Measurements from ENCODE around the gene FARS2. TPM values are rescaled to one million over a fixed set of nuclear protein-coding genes. Genes with fewer than 3 reads are reported as not detected.

FARS2 gene
- polyA plus RNA-seq, 1 of the 3 experiments (the other 2 are of a cell fraction): 12.5 TPM

DNA sequence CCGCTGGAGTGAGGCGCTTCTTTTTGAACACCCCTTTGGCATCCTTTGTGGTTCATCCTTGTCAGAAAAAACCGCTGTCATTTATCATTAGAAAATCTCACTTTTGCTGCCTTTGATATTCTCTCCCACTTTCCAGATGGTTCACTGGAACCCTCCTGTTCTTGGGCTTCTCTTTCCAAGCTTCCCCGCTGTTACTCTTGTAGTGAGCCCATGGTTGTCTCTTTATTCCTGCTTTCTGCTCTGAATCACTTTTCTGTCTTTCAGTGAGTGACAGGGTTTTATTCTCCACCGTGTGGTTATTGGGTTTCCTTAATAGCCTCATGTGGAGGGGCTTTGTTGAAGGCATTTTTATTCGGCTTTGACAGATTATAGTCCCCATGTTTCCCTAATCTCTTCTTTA lies 117.0 kb downstream of the FARS2 start:
- H3K36me3 ChIP-seq (replicated peaks in 1 of 2; ENCODE audit: control insufficient read depth in 1 of 2, insufficient read depth in 2 of 2, low read length in 1 of 2): no peaks in the 10 kb centered on the region
- no peak overlapping the region for H3K27ac ChIP-seq (ENCODE audit: low read depth in 2 of 2, low read length in 1 of 2)
- H3K27me3 ChIP-seq (ENCODE audit: insufficient read depth): no peaks in the 10 kb centered on the region
- no peaks in the 10 kb centered on the region for H3K9me3 ChIP-seq
- no peaks in the 10 kb centered on the region for H3K9me2 ChIP-seq
- no peaks in the 10 kb centered on the region for H4K20me1 ChIP-seq (ENCODE audit: insufficient read depth)
- WGBS (ENCODE audit: low lambda C conversion rate): 93% methylated on average over 6 of the region's 6 CpGs
- H3K79me2 ChIP-seq (ENCODE audit: insufficient read depth): no peaks in the 10 kb centered on the region; the same call in 1 of the 2 replicates
- POLR2A ChIA-PET: no interaction called here
- CTCF ChIA-PET: interaction anchor here (1.0 to 2.4 kb wide), 3 partner anchors 18 to 235 kb away, joined by 3 to 21 read pairs (median 3); no protein-coding TSS in a partner anchor
- H3K4me1 ChIP-seq (ENCODE audit: control insufficient read depth in 1 of 2, insufficient read depth in 2 of 2, low read depth in 1 of 2, low read length in 1 of 2): no peaks in the 10 kb centered on the region; a peak in 1 of 4 replicates
- H3F3A ChIP-seq (replicated peaks; ENCODE audit: insufficient read depth): no peaks in the 10 kb centered on the region
- H3K9ac ChIP-seq: no peak overlapping the region
- DNase-seq: no peak
- TF ChIP-seq RXRA (IDR thresholded peaks at IDR 0.05; ENCODE audit: borderline replicate concordance, low read depth) (no peak), GATA2 (CRISPR knock-in tag; IDR thresholded peaks at IDR 0.05) (no peak), MAX (IDR thresholded peaks at IDR 0.05; ENCODE audit: low read depth) (no peak), RAD21 (IDR thresholded peaks at IDR 0.05; ENCODE audit: low read length) (no peak), NFIC (IDR thresholded peaks at IDR 0.05; ENCODE audit: borderline replicate concordance) (no peak), RFX5 (IDR thresholded peaks at IDR 0.05; ENCODE audit: low read length) (no peak), FOXM1 (IDR thresholded peaks at IDR 0.05; ENCODE audit: low read depth) (no peak), JUND (IDR thresholded peaks at IDR 0.05) (no peak), FOSL2 (IDR thresholded peaks at IDR 0.05; ENCODE audit: borderline replicate concordance, low read depth) (no peak), CHD2 (IDR thresholded peaks at IDR 0.05; ENCODE audit: low read length, partially characterized antibody) (no peak), MEF2A (IDR thresholded peaks at IDR 0.05; ENCODE audit: borderline replicate concordance, low read depth) (no peak)
- no peak overlapping the region for H3K4me3 ChIP-seq (ENCODE audit: low read depth in 2 of 2, low read length in 1 of 2)
- H3K4me2 ChIP-seq: no peak overlapping the region
- H2AFZ ChIP-seq (ENCODE audit: low read depth): no peak overlapping the region

DNA sequence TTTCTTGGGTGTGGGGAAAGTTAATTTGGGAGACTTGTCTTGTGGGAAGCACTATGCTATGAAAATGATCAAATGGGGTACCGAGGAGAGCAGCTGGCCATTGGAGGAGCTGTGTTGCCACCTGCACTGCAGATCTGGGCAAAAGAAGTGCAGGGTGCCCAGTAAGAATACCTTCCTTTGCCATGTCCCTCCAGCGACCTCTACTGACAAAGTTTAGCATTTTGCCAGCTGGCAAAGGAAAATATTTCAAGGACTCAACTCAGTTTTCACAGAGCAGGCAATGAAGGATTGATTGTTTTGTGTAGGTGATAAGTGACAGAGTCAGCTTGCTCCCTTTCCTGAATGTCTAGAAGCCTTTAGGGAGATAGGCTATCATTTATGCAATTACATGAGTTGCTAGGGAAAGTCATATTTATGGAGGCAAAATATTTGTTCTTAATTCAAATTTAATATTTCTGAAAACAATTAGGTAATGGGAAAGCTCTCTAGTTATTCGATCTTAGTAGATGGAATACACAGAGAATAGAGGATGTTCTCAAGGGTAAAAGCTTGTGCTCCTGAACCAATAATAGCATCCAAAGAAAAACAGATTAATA lies 118.4 kb downstream of the FARS2 start:
- Histone ChIP-seq H3K4me1 (ENCODE audit: control insufficient read depth in 1 of 2, insufficient read depth in 2 of 2, low read depth in 1 of 2, low read length in 1 of 2) (peaks cover 0 to 6% of the 10 kb centered on the region in 2 experiments; a peak in 2 of 4 replicates), H3K4me2 (no peak overlapping the region), H4K20me1 (ENCODE audit: insufficient read depth) (no peaks in the 10 kb centered on the region), H3K27ac (ENCODE audit: low read depth in 2 of 2, low read length in 1 of 2) (no peak overlapping the region), H3K9me2 (no peaks in the 10 kb centered on the region), H3K9me3 (no peaks in the 10 kb centered on the region), H2AFZ (ENCODE audit: low read depth) (no peak overlapping the region), H3K4me3 (ENCODE audit: low read depth in 2 of 2, low read length in 1 of 2) (no peak overlapping the region; a peak in 1 of 4 replicates), H3K9ac (no peak overlapping the region), H3K79me2 (ENCODE audit: insufficient read depth) (no peaks in the 10 kb centered on the region; the same call in 1 of the 2 replicates), H3K36me3 (replicated peaks in 1 of 2; ENCODE audit: control insufficient read depth in 1 of 2, insufficient read depth in 2 of 2, low read length in 1 of 2) (no peaks in the 10 kb centered on the region), H3F3A (replicated peaks; ENCODE audit: insufficient read depth) (no peaks in the 10 kb centered on the region), H3K27me3 (ENCODE audit: insufficient read depth) (no peaks in the 10 kb centered on the region)
- peak; percentile 32 for DNase-seq
- TF ChIP-seq, protein P1, sequence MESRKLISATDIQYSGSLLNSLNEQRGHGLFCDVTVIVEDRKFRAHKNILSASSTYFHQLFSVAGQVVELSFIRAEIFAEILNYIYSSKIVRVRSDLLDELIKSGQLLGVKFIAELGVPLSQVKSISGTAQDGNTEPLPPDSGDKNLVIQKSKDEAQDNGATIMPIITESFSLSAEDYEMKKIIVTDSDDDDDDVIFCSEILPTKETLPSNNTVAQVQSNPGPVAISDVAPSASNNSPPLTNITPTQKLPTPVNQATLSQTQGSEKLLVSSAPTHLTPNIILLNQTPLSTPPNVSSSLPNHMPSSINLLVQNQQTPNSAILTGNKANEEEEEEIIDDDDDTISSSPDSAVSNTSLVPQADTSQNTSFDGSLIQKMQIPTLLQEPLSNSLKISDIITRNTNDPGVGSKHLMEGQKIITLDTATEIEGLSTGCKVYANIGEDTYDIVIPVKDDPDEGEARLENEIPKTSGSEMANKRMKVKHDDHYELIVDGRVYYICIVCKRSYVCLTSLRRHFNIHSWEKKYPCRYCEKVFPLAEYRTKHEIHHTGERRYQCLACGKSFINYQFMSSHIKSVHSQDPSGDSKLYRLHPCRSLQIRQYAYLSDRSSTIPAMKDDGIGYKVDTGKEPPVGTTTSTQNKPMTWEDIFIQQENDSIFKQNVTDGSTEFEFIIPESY (IDR thresholded peaks at IDR 0.05; ENCODE audit: borderline replicate concordance, low read depth): no peak
- TF ChIP-seq RAD21 (IDR thresholded peaks at IDR 0.05; ENCODE audit: low read length) (peak; percentile 71), SIN3A (IDR thresholded peaks at IDR 0.05; ENCODE audit: borderline replicate concordance, low read depth, low read length) (no peak), CTCF (IDR thresholded peaks at IDR 0.05) (peak; percentile 49), SMC3 (IDR thresholded peaks at IDR 0.05; ENCODE audit: low read depth, low read length) (peak; percentile 49; the same call in 1 of the 2 replicates)
- ChIA-PET CTCF (interaction anchor here (0.7 to 2.4 kb wide), 17 partner anchors 9 to 323 kb away, joined by 3 to 21 read pairs (median 4); partner anchors contain the start of gene LYRM4), POLR2A (no interaction called here)
- WGBS (ENCODE audit: low lambda C conversion rate): 52% methylated on average over 3 of the region's 3 CpGs
